Measurements from ENCODE around the gene CCDC160.

The CCDC160 gene

DNA sequence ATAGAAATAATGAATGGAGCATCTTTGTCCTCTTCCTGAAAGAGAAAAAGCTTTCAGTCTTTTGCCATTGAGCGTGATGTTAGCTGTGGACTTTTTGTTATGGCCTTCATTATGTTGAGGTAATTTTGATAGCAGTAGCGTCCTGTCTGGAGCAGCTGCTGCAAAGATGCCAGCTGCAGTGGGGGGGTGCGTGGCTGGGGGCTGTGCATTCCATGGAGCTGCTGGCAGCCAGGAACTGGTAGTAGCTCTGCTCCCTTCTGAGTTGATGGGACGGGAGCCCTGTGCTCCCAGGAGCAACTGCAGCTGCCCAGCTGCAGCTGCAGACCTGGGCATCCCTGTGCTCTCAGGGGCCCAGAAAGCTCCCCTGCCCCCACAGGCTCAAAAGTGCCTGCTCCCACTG is 50.4 kb downstream of the CCDC160 start:
- DNase-seq (ENCODE audit: low read depth): no peak
- H3K4me3 ChIP-seq (ENCODE audit: low read depth, low read length): no peak overlapping the region
- TF ChIP-seq, protein P1, sequence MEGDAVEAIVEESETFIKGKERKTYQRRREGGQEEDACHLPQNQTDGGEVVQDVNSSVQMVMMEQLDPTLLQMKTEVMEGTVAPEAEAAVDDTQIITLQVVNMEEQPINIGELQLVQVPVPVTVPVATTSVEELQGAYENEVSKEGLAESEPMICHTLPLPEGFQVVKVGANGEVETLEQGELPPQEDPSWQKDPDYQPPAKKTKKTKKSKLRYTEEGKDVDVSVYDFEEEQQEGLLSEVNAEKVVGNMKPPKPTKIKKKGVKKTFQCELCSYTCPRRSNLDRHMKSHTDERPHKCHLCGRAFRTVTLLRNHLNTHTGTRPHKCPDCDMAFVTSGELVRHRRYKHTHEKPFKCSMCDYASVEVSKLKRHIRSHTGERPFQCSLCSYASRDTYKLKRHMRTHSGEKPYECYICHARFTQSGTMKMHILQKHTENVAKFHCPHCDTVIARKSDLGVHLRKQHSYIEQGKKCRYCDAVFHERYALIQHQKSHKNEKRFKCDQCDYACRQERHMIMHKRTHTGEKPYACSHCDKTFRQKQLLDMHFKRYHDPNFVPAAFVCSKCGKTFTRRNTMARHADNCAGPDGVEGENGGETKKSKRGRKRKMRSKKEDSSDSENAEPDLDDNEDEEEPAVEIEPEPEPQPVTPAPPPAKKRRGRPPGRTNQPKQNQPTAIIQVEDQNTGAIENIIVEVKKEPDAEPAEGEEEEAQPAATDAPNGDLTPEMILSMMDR (IDR thresholded peaks at IDR 0.05; ENCODE audit: insufficient read depth, low read depth, low read length, missing control alignments): no peak

DNA sequence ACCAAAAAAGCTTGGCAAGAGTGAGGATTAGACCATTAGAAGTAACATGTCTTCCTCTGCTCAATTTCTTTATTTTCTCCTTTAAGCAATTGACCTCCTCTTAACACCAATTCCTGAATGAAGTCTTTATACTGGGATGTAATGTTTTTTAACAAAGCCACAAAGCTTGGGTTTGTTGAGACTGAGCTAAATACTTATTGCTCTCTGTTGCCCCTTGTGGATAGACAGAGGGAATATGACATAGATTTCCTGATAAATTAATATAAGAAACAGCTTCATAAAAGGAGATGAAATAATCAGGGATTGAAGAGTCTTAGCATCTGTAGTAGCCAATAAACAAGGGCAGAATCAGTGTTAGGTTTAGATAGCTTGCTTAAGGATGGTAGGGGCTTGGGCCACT is 57.6 kb downstream of the CCDC160 start:
- H3K4me3 ChIP-seq (ENCODE audit: low read depth, low read length): no peak overlapping the region
- DNase-seq (ENCODE audit: low read depth): no peak
- TF ChIP-seq, protein P1 (IDR thresholded peaks at IDR 0.05; ENCODE audit: insufficient read depth, low read depth, low read length, missing control alignments): peak; percentile 4
